Heart right ventricle (tissue), 16 donors: ENCODE measurements around the gene S100A8. TPM values are rescaled to one million over a fixed set of nuclear protein-coding genes. Genes with fewer than 3 reads are reported as not detected.

Source experiments
- ATAC-seq, 8 donors: fragments of 200-7000 bp; cut with Tn5 transposase; one replicate each; pipeline ENCODE4 v1.9.1; 2020; ENCODE audit warnings: mild to moderate bottlenecking in 8 of 8, moderate library complexity in 8 of 8, moderate number of reproducible peaks in 1 of 8
- DNase-seq, 2 donors: peaks; one replicate each; pipeline ENCODE4 v3.0.0-alpha.2; 2020
- H3K27ac ChIP-seq, 10 donors: fragments of 200-600 bp; sonication (generic) in 2 of 10; one replicate each; pipeline versions ENCODE4 v1.5.0 to v1.8.0; 2020 to 2022; ENCODE audit warnings: mild to moderate bottlenecking in 3 of 10
- H3K27me3 ChIP-seq, 7 donors: fragments of 200-600 bp; one replicate each; pipeline ENCODE4 v1.8.0; 2021 to 2022; ENCODE audit warnings: mild to moderate bottlenecking in 2 of 7
- H3K36me3 ChIP-seq, 9 donors: fragments of 200-600 bp; sonication (generic) in 1 of 9; one replicate each; pipeline versions ENCODE4 v1.5.0 to v1.8.0; 2020 to 2022; ENCODE audit warnings: mild to moderate bottlenecking in 2 of 9
- H3K4me1 ChIP-seq, 9 donors: fragments of 200-600 bp; sonication (generic) in 1 of 9; one replicate each; pipeline versions ENCODE4 v1.5.0 to v1.8.0; 2020 to 2022; ENCODE audit warnings: mild to moderate bottlenecking in 4 of 9
- H3K4me3 ChIP-seq, 10 donors: fragments of 200-600 bp; sonication (generic) in 2 of 10; one replicate each; pipeline versions ENCODE4 v1.5.0 to v1.8.0; 2020 to 2022; ENCODE audit warnings: mild to moderate bottlenecking in 7 of 10, moderate library complexity in 2 of 10
- H3K9me3 ChIP-seq, 11 donors: fragments of 200-600 bp in 10 of 11; sonication (generic) in 2 of 11; one replicate each; pipeline versions ENCODE4 v1.5.0 to v1.8.0; 2013 to 2022; ENCODE audit warnings: mild to moderate bottlenecking in 2 of 11, control low read depth in 1 of 11, moderate library complexity in 1 of 11
- CTCF ChIP-seq, 9 donors: fragments of 200-600 bp; sonication (generic) in 2 of 9; IDR thresholded peaks; one replicate each; pipeline versions ENCODE4 v1.5.0 to v1.8.0; 2021 to 2022; ENCODE audit warnings: antibody characterized with exemption in 9 of 9, mild to moderate bottlenecking in 5 of 9, moderate library complexity in 1 of 9
- WGBS, 2 donors: extraction: QIAGEN DNeasy Blood & Tissue Kit; methylation state at CpG; one replicate each; pipeline ENCODE4 v1.1.7; 2013; ENCODE audit warnings: inconsistent platforms in 1 of 2; 5-methylcytosine and 5-hydroxymethylcytosine counted together
- intact Hi-C, 10 donors: fragments of 100-400 bp; cut with DNase I; formaldehyde crosslinking; loops; one replicate each; pipeline versions ENCODE4 v1.11.1 to v1.14.2; 2022
- polyA plus RNA-seq, 2 donors: library from polyadenylated mRNA; stranded (reverse); fragments of 200-250 nt; gene quantifications; one replicate each; pipeline ENCODE4 v1.2.3, GENCODE V29; 2013
- total RNA-seq, 10 donors: library from RNA; stranded (reverse); fragmentation: NEBNext Ultra II Directional in 3 of 10; extraction: Animal tissue kit (Norgen Biotek cat#: 25700) in 3 of 10; gene quantifications; one replicate each; pipeline versions ENCODE4 v1.2.1 to v1.2.4, GENCODE V29; 2021 to 2023
- donor health status: Arrhythmogenic right ventricular cardiomyopathy.
- donor health status: ischemic (EF 13 %, LVEDD 7.1; RV severe dilation, severe dysfunction).
- donor health status: healthy with polysubstance abuse.
- donor health status: DM: no; HTN: yes; CAD: no.
- donor health status: DM: no; HTN: no; CAD: no.
- donor health status: ischemic (EF 25% LVEDD 6.9; RV normal size, moderate dysfunction).
- donor health status: ischemic (EF 25% LVEDD 5.7; RV mildly dilated, moderate dysfunction).
- donor health status: healthy.
- donor health status: DM: yes; HTN: yes; CAD: no.
- donor health status: Ischemic cardiomyopathy.
- donor health status: ischemic (EF 35%, LVEDD 5.7; RV mildly dilated, moderate dysfunction).
- donor health status: nonischemic (EF 11% LVEDD 7.7; RV severe dilation, severe dysfunction).
- donor health status: DM: yes; HTN: yes; CAD: no.
- donor health status: PGD.
- donor health status: ischemic (EF 29% LVEDD 5.4; RV normal size, mild dysfunction).
- donor health status: nonischemic (EF 23%, LVEDD 6.1; RV moderate dilation, normal function).

S100A8 gene
- total and polyA plus RNA-seq, 12 donors: 6.2 to 105 (median 45.4) TPM

DNA sequence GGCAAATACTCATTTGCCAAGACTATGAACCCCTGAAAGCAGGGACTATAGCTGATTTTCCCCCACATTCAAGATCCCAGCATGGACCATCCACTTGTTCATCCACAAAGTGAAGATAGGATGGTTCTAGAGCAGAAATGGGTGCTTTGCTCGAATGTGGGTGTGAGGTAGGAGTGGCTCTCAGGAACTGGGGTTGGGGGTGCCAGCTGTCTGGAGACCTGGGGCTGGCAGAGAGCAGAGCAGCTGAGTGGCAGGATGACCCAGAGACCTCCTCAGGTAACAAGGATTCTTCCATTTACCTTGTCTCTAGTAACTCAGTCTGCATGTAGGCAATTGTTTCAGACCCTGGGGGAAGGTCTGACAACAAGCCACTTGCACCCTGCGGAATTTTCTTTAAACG lies 27.2 kb downstream of the S100A8 start:
- Histone ChIP-seq H3K27ac (no peak overlapping the region), H3K9me3 (no peaks in the 10 kb centered on the region), H3K4me3 (no peak overlapping the region), H3K4me1 (peaks cover 0 to 73% (median 6%) of the 10 kb centered on the region in 9 donors), H3K36me3 (peaks cover 0 to 5% (median 0%) of the 10 kb centered on the region in 9 donors), H3K27me3 (peaks cover 0 to 3% (median 0%) of the 10 kb centered on the region in 7 donors)
- TF ChIP-seq CTCF (IDR thresholded peaks at IDR 0.05): no peak
- intact Hi-C loops: loop anchor here in 1 of 10 donors (5.0 kb wide), 1 partner anchor 119 kb away; no protein-coding TSS in a partner anchor
- 74 to 81% methylated on average over 3 of the region's 3 CpGs for WGBS, 2 donors
- DNase-seq: no peak
- ATAC-seq: no peak

- Histone ChIP-seq H3K4me3 (no peak overlapping the region), H3K27me3 (peaks cover 0 to 3% (median 0%) of the 10 kb centered on the region in 7 donors), H3K9me3 (no peaks in the 10 kb centered on the region), H3K4me1 (peaks cover 0 to 63% (median 6%) of the 10 kb centered on the region in 9 donors), H3K27ac (peak overlapping the region in 1 of 10 donors; percentile 86), H3K36me3 (peaks cover 0 to 5% (median 0%) of the 10 kb centered on the region in 9 donors)
- intact Hi-C loops: loop anchor here in 1 of 10 donors (5.0 kb wide), 1 partner anchor 120 kb away; no protein-coding TSS in a partner anchor
- no peak for DNase-seq
- WGBS, 2 donors: 68 to 70% methylated on average over 3 of the region's 3 CpGs
- no peak for ATAC-seq
- no peak for TF ChIP-seq CTCF (IDR thresholded peaks at IDR 0.05)
These were observed 28.6 kb downstream of the S100A8 start for GRCh38 chr1:153362187-153362775.

- peaks cover 0 to 63% (median 6%) of the 10 kb centered on the region in 9 donors for H3K4me1 ChIP-seq
- WGBS, 2 donors: 80% methylated on average over 4 of the region's 4 CpGs
- H3K36me3 ChIP-seq: peaks cover 0 to 5% (median 0%) of the 10 kb centered on the region in 9 donors
- H3K27ac ChIP-seq: peak overlapping the region in 1 of 10 donors; percentile 86
- ATAC-seq (no peak), DNase-seq (no peak)
- no peaks in the 10 kb centered on the region for H3K9me3 ChIP-seq
- no peak overlapping the region for H3K4me3 ChIP-seq
- intact Hi-C loops: loop anchor here in 1 of 10 donors (5.0 kb wide), 1 partner anchor 121 kb away; no protein-coding TSS in a partner anchor
- TF ChIP-seq CTCF (IDR thresholded peaks at IDR 0.05): no peak
- peaks cover 0 to 3% (median 0%) of the 10 kb centered on the region in 7 donors for H3K27me3 ChIP-seq
These were observed 29.3 kb downstream of the S100A8 start for GRCh38 chr1:153361480-153362109.

DNA sequence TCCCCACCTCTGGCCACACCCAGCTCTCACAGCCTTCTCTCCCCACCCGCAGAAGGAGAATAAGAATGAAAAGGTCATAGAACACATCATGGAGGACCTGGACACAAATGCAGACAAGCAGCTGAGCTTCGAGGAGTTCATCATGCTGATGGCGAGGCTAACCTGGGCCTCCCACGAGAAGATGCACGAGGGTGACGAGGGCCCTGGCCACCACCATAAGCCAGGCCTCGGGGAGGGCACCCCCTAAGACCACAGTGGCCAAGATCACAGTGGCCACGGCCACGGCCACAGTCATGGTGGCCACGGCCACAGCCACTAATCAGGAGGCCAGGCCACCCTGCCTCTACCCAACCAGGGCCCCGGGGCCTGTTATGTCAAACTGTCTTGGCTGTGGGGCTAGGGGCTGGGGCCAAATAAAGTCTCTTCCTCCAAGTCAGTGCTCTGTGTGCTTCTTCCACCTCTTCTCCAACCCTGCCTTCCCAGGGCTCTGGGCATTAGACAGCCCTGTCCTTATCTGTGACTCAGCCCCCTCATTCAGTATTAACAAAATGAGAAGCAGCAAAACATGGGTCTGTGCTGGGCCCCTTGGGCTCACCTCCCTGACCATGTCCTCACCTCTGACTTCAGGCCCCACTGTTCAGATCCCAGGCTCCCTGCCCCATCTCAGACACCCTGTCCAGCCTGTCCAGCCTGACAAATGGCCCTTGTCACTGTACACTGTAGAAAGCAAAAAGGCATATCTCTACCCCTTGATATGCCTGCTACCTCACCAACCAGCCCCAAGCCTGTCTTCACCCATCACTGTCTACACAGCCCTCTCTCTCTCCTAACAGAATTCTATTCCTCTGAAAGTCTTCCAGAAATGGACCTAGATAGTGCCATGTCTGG lies 30.0 kb downstream of the S100A8 start:
- Histone ChIP-seq H3K27ac (peak overlapping the region in 2 of 10 donors; percentile 10 to 86), H3K9me3 (no peaks in the 10 kb centered on the region), H3K36me3 (peaks cover 0 to 5% (median 0%) of the 10 kb centered on the region in 9 donors), H3K4me3 (peak overlapping the region in 1 of 10 donors; percentile 50), H3K4me1 (peaks cover 0 to 63% (median 6%) of the 10 kb centered on the region in 9 donors), H3K27me3 (peaks cover 0 to 3% (median 0%) of the 10 kb centered on the region in 7 donors)
- TF ChIP-seq CTCF (IDR thresholded peaks at IDR 0.05): no peak
- ATAC-seq (peak in 4 of 8 donors; percentile 12 to 43 (median 20)), DNase-seq (no peak)
- 88 to 94% methylated on average over 11 of the region's 11 CpGs for WGBS, 2 donors
- intact Hi-C loops: loop anchor here in 1 of 10 donors (5.0 kb wide), 1 partner anchor 121 kb away; no protein-coding TSS in a partner anchor
